HFF-Myc (cell line): Measurements from ENCODE around the gene SLC2A9.

Experiments used
- DNase-seq: peaks from one replicate; pipeline ENCODE4 v3.0.0-alpha.2; 2011; ENCODE audit warnings: low read depth; ENCODE audit errors: extremely low read depth
- H3K4me3 ChIP-seq: replicated peaks from 2 replicates; pipeline ENCODE4 v1.5.1; 2011; ENCODE audit warnings: low read depth, mild to moderate bottlenecking, control low read depth, low read length
- CTCF ChIP-seq: IDR thresholded peaks from 2 replicates; pipeline ENCODE4 v1.5.1; 2012; ENCODE audit warnings: mild to moderate bottlenecking, low read depth, low read length, control low read depth; ENCODE audit errors: missing control alignments

The SLC2A9 gene

GRCh38 chr4:9937078-9937477 lies 84.2 kb downstream of the SLC2A9 start:
- no peak for TF ChIP-seq CTCF
- H3K4me3 ChIP-seq: no peak overlapping the region
- DNase-seq: no peak

- TF ChIP-seq CTCF: no peak
- no peak for DNase-seq
- no peak overlapping the region for H3K4me3 ChIP-seq
These were observed 85.1 kb downstream of the SLC2A9 start for GRCh38 chr4:9936129-9936644.

- H3K4me3 ChIP-seq: no peak overlapping the region
- TF ChIP-seq CTCF: no peak
- no peak for DNase-seq
These were observed 87.3 kb downstream of the SLC2A9 start for GRCh38 chr4:9933956-9934355.

DNA sequence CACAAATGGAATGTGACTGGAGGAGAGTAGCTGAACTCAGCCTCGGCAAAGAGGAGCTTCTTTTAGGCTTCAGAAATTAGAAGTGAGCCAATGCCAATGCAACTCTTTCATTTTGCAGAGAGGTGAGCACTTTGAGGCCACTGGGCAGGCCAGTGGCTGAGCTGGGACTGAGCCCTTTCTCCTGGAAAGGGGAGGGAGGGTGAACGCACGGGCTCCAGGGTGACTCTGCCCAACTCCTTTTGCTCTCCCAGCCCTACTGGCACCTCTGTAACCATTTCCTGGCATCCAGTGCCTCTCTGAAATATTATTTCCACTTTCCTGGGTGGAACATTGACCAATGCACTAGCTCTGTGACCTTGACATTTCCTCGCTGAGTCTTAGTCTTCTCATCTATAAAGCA lies 88.1 kb downstream of the SLC2A9 start:
- TF ChIP-seq CTCF: no peak
- H3K4me3 ChIP-seq: no peak overlapping the region
- no peak for DNase-seq

GRCh38 chr4:9932771-9933170 lies 88.5 kb downstream of the SLC2A9 start:
- no peak overlapping the region for H3K4me3 ChIP-seq
- no peak for DNase-seq
- TF ChIP-seq CTCF: no peak

- H3K4me3 ChIP-seq: no peak overlapping the region
- TF ChIP-seq CTCF: no peak
- DNase-seq: no peak
These were observed 90.2 kb downstream of the SLC2A9 start for GRCh38 chr4:9931146-9931545.

GRCh38 chr4:9929111-9929510 lies 92.2 kb downstream of the SLC2A9 start:
- no peak for TF ChIP-seq CTCF
- no peak overlapping the region for H3K4me3 ChIP-seq
- DNase-seq: no peak
